ENCODE data around the gene DSCAML1. TPM values are rescaled to one million over a fixed set of nuclear protein-coding genes. Genes with fewer than 3 reads are reported as not detected.

Gene DSCAML1
- total and polyA plus RNA-seq, 12 donors = 0.16 to 1.5 (median 0.57) TPM

DNA sequence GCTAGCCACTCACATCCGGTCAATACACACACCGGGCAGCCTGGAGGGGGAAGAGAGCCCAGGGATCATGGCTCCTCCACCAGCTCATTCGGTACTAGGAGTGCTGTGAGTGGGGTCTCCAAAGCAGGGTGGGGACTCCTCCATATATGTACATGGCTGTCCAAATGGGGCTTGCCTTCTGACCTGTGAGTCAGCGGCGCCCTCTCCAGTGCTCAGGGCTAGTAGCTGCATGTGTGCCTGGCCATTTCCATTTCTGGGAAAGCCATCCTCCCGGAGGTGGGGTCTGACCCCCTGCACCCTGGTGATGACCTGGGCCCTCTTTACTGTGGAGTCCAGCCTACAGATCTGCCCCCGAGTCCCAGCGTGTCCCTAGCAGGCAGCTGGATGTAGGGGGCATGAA, 287.5 kb downstream of the DSCAML1 start:
- 85 to 86% methylated on average over 8 of the region's 8 CpGs for WGBS, 2 donors
- DNase-seq (no peak), ATAC-seq (no peak)
- Histone ChIP-seq H3K4me1 (peaks cover 0 to 11% (median 0%) of the 10 kb centered on the region in 9 donors), H3K27ac (no peak overlapping the region), H3K36me3 (no peaks in the 10 kb centered on the region), H3K27me3 (peaks cover 0 to 16% (median 0%) of the 10 kb centered on the region in 7 donors), H3K9me3 (no peaks in the 10 kb centered on the region), H3K4me3 (no peak overlapping the region)
- TF ChIP-seq CTCF (IDR thresholded peaks at IDR 0.05) = no peak
- intact Hi-C loops (cut with DNase I) = loop anchor here in 1 of 10 donors (10.0 kb wide), 1 partner anchor 55 kb away; no protein-coding TSS in a partner anchor

DNA sequence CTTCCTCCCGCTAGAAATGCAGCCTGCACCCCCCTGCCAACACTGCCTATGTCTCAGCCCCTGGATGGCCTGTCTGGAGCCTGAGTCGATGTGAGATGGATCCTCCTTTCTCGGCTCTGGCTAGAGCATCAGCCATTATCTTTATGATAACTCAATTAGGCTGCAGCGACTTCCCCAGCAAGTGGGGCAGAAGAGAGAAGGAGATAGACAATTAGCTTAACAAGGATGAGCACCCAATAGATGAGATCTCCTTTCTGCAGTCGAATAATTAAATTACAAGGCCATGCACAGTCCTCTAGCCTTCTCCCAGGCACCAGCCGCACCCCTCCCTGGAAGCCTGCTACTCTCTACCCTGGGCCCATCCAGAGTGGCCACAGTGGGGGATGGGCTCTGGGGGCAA, 290.0 kb downstream of the DSCAML1 start:
- Histone ChIP-seq H3K9me3 (no peaks in the 10 kb centered on the region), H3K4me1 (peaks cover 0 to 8% (median 0%) of the 10 kb centered on the region in 9 donors), H3K4me3 (no peak overlapping the region), H3K27me3 (peaks cover 0 to 15% (median 0%) of the 10 kb centered on the region in 7 donors), H3K36me3 (peaks cover 0 to 12% (median 0%) of the 10 kb centered on the region in 9 donors), H3K27ac (no peak overlapping the region)
- intact Hi-C loops (cut with DNase I) = loop anchor here in 1 of 10 donors (10.0 kb wide), 1 partner anchor 58 kb away; no protein-coding TSS in a partner anchor
- WGBS, 2 donors = 76 to 82% methylated on average over 6 of the region's 6 CpGs
- TF ChIP-seq CTCF (IDR thresholded peaks at IDR 0.05) = no peak
- no peak for ATAC-seq
- no peak for DNase-seq

DNA sequence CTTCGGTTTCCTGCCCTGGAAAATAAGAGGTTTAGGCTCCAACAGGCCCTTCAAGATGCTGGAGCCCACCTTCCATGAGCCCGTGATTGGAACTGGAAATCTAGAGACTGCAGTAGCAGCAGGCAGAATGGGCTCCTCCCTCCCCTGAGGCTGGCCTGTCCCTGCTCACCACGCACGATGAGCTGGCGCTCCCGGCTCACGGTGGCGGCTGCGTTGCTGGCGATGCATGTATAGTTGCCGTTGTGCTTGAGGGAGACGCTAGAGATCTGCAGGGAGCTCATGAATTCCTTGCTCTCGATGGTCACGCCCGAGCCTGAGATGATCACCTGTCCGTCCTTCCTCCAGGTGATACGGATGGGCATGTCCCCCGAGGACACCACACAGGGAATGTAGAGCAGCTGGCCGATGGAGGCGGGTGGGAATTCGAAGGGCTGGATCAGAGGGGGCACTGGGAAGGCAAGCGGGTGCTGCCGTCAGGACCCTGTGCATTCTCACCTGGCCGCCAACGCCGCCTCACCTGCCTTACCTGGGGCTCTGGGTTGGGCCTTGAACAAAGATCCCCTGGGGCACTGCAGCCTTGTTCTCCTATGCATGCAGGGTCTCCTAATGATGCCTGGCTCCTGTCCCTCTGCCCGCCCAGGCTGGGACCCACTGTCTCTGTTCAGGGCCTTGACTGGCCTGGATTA, 291.6 kb downstream of the DSCAML1 start:
- Histone ChIP-seq H3K27me3 (peaks cover 0 to 4% (median 0%) of the 10 kb centered on the region in 7 donors), H3K36me3 (peaks cover 0 to 25% (median 0%) of the 10 kb centered on the region in 9 donors), H3K9me3 (no peaks in the 10 kb centered on the region), H3K4me3 (no peak overlapping the region), H3K27ac (no peak overlapping the region), H3K4me1 (no peaks in the 10 kb centered on the region)
- ATAC-seq (no peak), DNase-seq (no peak)
- WGBS, 2 donors = 91 to 94% methylated on average over 27 of the region's 27 CpGs
- no peak for TF ChIP-seq CTCF (IDR thresholded peaks at IDR 0.05)
- intact Hi-C loops (cut with DNase I) = loop anchor here in 1 of 10 donors (10.0 kb wide), 1 partner anchor 59 kb away; no protein-coding TSS in a partner anchor

DNA sequence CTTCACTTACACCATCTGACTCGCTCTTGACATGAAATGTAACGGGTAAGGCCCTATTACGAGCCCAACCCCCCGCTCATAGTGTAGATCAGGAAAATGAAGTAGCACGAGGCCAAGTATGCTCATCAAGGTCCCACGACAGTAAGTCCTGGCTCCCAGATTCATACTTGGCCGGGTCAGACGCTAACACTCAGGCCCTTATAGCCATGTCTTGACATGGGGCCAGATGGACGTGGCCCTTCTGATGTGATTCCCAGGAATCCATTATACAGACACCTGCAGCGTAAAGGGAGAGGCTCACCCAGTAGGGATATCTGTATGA, 294.3 kb downstream of the DSCAML1 start:
- 87 to 90% methylated on average over 10 of the region's 10 CpGs for WGBS, 2 donors

More for the DNA sequence above, 294.3 kb downstream of the DSCAML1 start:
- intact Hi-C loops (cut with DNase I) = loop anchor here in 1 of 10 donors (10.0 kb wide), 1 partner anchor 62 kb away; no protein-coding TSS in a partner anchor
- DNase-seq (no peak), ATAC-seq (no peak)
- Histone ChIP-seq H3K9me3 (no peaks in the 10 kb centered on the region), H3K4me1 (no peaks in the 10 kb centered on the region), H3K4me3 (no peak overlapping the region), H3K36me3 (peaks cover 0 to 26% (median 0%) of the 10 kb centered on the region in 9 donors), H3K27ac (no peak overlapping the region), H3K27me3 (peaks cover 0 to 8% (median 0%) of the 10 kb centered on the region in 7 donors)
- TF ChIP-seq CTCF (IDR thresholded peaks at IDR 0.05) = no peak

Data from heart right ventricle (tissue), 16 donors.